ENCODE results near the gene TFB2M. TPM values are rescaled to one million over a fixed set of nuclear protein-coding genes. Genes with fewer than 3 reads are reported as not detected.

TFB2M gene
- total RNA-seq, 2 experiments from 2014 or later = 10.4 to 12.3 TPM

DNA sequence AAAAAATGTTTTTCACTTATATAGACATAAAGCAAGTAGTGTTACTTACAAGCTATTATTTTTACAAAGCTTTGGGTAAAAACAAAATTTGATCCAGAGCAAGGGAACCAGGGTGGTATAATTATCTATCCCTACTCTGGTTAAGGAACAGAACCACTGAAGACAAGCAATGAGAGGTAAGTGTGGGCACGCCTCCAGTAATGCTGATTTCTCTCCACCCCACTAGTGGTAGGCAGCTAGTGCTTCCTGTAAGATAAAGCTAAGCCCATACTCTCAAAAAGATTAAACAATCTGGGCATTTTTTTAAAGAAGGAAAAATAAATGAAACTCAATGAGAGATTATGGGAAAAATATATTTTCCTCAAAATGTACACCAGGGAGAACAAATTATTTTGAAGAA lies 22.1 kb downstream of the TFB2M start:
- ATAC-seq = no peak
- Mint-ChIP-seq H3K27ac (no peak overlapping the region), H3K4me3 (no peak overlapping the region), H3K36me3 (ENCODE audit: low read depth) (peaks cover 25% of the 10 kb centered on the region), H3K9me3 (ENCODE audit: insufficient read depth) (no peaks in the 10 kb centered on the region), H3K27me3 (ENCODE audit: low read depth) (no peaks in the 10 kb centered on the region), H3K4me1 (ENCODE audit: low read depth) (no peaks in the 10 kb centered on the region)
- ChIA-PET POLR2A (no interaction called here), CTCF (no interaction called here)
- DNase-seq = no peak

DNA sequence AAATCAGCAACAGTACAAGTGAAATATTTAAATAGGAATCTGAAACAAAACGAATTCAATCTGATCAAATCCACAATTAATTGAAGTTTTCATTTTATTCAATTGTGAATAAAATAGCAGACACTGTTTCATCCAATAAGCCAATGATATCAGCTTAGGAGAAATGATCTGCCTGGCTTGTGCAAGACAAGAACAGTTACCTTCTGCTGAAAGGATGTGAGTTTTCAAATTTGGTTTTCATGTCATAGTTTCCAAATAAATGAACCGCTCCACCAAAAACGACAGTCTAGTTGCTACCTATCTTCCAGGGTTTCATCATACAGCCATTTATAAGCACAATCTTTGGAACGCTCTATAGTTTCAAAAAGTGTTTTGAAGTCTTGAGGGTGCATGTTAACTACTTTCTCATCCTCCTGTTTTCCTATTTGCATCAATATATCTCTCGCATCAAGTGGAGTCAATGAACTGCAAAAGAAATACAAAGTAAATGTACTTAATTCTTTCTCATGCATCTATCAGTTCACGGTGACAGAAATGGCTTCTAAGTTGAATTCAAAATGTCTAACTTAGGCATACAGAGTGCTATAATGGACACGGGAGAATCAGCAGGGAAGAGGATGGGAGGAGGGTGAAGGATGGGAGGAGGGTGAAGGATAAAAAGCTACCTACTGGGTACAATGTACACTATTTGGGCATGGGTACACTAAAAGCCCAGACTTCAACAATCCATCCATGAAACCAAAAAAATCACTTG lies 25.1 kb downstream of the TFB2M start:
- Mint-ChIP-seq H3K4me3 (no peak overlapping the region), H3K27ac (no peak overlapping the region), H3K4me1 (ENCODE audit: low read depth) (no peaks in the 10 kb centered on the region), H3K9me3 (ENCODE audit: insufficient read depth) (no peaks in the 10 kb centered on the region), H3K36me3 (ENCODE audit: low read depth) (peaks cover 20% of the 10 kb centered on the region), H3K27me3 (ENCODE audit: low read depth) (no peaks in the 10 kb centered on the region)
- ChIA-PET CTCF (interaction anchor here (0.7 kb wide), 1 partner anchor 62 kb away, joined by 3 read pairs; no protein-coding TSS in a partner anchor), POLR2A (no interaction called here)
- DNase-seq = no peak
- no peak for ATAC-seq

GRCh38 chr1:246537887-246538286 lies 28.2 kb downstream of the TFB2M start:
- Mint-ChIP-seq H3K36me3 (ENCODE audit: low read depth) (peaks cover 7% of the 10 kb centered on the region), H3K4me1 (ENCODE audit: low read depth) (no peaks in the 10 kb centered on the region), H3K9me3 (ENCODE audit: insufficient read depth) (no peaks in the 10 kb centered on the region), H3K4me3 (no peak overlapping the region), H3K27me3 (ENCODE audit: low read depth) (no peaks in the 10 kb centered on the region), H3K27ac (no peak overlapping the region)
- ATAC-seq (no peak), DNase-seq (no peak)
- CTCF ChIA-PET = no interaction called here
- POLR2A ChIA-PET = no interaction called here

DNA sequence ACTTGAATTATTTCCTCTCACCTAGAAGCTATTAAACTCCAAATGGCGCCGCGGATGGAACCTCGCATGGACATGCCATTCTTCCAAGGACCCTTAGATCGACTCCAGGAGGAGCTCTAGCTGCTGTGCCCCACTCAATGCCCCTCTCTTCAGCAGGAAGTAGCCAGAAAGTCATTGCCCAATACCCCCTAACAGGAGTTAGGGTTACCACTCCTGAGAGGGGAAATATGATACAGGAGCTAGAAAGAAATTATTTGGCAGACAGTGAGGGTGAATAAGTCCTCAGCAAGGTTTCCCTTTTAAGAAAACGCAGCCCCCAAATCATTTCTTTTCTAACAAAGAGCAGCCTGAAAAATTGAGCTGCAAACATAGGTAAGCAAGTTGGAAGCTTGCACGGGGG lies 28.6 kb downstream of the TFB2M start:
- no peak for ATAC-seq
- ChIA-PET CTCF (no interaction called here), POLR2A (no interaction called here)
- peaks cover 7% of the 10 kb centered on the region for H3K36me3 Mint-ChIP-seq (ENCODE audit: low read depth)
- no peak overlapping the region for H3K27ac Mint-ChIP-seq
- no peak for DNase-seq
- no peak overlapping the region for H3K4me3 Mint-ChIP-seq
- no peaks in the 10 kb centered on the region for H3K9me3 Mint-ChIP-seq (ENCODE audit: insufficient read depth)
- H3K27me3 Mint-ChIP-seq (ENCODE audit: low read depth) = no peaks in the 10 kb centered on the region
- no peaks in the 10 kb centered on the region for H3K4me1 Mint-ChIP-seq (ENCODE audit: low read depth)

DNA sequence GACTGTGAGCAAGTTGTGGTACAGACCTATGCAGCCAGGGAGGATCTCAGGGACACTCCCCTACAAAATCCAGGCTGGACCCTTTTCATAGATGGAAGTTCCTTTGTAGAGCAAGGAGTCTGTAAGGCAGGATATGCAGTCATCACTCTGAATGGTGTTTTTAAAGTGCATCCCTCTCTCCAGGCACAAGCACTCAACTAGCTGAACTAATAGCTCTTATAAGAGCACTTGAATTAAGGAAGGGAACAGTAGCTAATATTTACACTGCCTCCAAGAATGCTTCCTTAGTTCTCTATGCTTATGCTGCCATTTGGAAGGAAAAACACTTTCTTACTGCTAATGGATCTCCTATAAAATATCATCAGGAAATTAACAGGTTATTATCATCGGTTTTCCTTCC lies 31.9 kb downstream of the TFB2M start:
- ChIA-PET CTCF (no interaction called here), POLR2A (no interaction called here)
- no peak for ATAC-seq

GRCh38 chr1:246533371-246533905 lies 32.6 kb downstream of the TFB2M start:
- Mint-ChIP-seq H3K36me3 (ENCODE audit: low read depth) (peaks cover 8% of the 10 kb centered on the region), H3K4me1 (ENCODE audit: low read depth) (peaks cover 2% of the 10 kb centered on the region), H3K27me3 (ENCODE audit: low read depth) (no peaks in the 10 kb centered on the region), H3K4me3 (no peak overlapping the region), H3K27ac (no peak overlapping the region), H3K9me3 (ENCODE audit: insufficient read depth) (peaks cover 12% of the 10 kb centered on the region)
- POLR2A ChIA-PET = no interaction called here
- CTCF ChIA-PET = interaction anchor here (1.7 kb wide), 1 partner anchor 14 kb away, joined by 5 read pairs; no protein-coding TSS in a partner anchor
- DNase-seq (no peak), ATAC-seq (no peak)

More for the DNA sequence above, 31.9 kb downstream of the TFB2M start:
- Mint-ChIP-seq H3K4me1 (ENCODE audit: low read depth) (no peaks in the 10 kb centered on the region), H3K27ac (no peak overlapping the region), H3K4me3 (no peak overlapping the region), H3K27me3 (ENCODE audit: low read depth) (no peaks in the 10 kb centered on the region), H3K36me3 (ENCODE audit: low read depth) (peaks cover 5% of the 10 kb centered on the region), H3K9me3 (ENCODE audit: insufficient read depth) (peaks cover 12% of the 10 kb centered on the region)
- no peak for DNase-seq

- peaks cover 12% of the 10 kb centered on the region for H3K4me1 Mint-ChIP-seq (ENCODE audit: low read depth)
- ChIA-PET POLR2A (no interaction called here), CTCF (interaction anchor here (1.0 to 1.7 kb wide), 2 partner anchors 15 to 27 kb away, joined by 3 to 5 read pairs; no protein-coding TSS in a partner anchor)
- no peak overlapping the region for H3K4me3 Mint-ChIP-seq
- H3K36me3 Mint-ChIP-seq (ENCODE audit: low read depth) = peaks cover 9% of the 10 kb centered on the region
- DNase-seq = no peak
- no peak overlapping the region for H3K27ac Mint-ChIP-seq
- H3K9me3 Mint-ChIP-seq (ENCODE audit: insufficient read depth) = peaks cover 12% of the 10 kb centered on the region
- no peaks in the 10 kb centered on the region for H3K27me3 Mint-ChIP-seq (ENCODE audit: low read depth)
- no peak for ATAC-seq
Observed at GRCh38 chr1:246532519-246532918, 33.5 kb downstream of the TFB2M start.

- POLR2A ChIA-PET = no interaction called here
- ATAC-seq (no peak), DNase-seq (no peak)
- Mint-ChIP-seq H3K36me3 (ENCODE audit: low read depth) (peaks cover 14% of the 10 kb centered on the region), H3K27ac (no peak overlapping the region), H3K4me1 (ENCODE audit: low read depth) (peaks cover 18% of the 10 kb centered on the region), H3K27me3 (ENCODE audit: low read depth) (no peaks in the 10 kb centered on the region), H3K9me3 (ENCODE audit: insufficient read depth) (peaks cover 16% of the 10 kb centered on the region), H3K4me3 (no peak overlapping the region)
- CTCF ChIA-PET = interaction anchor here (1.6 kb wide), 1 partner anchor 23 kb away, joined by 6 read pairs; the partner anchor contains the start of gene SMYD3
Observed at GRCh38 chr1:246530482-246530881, 35.6 kb downstream of the TFB2M start.

DNA sequence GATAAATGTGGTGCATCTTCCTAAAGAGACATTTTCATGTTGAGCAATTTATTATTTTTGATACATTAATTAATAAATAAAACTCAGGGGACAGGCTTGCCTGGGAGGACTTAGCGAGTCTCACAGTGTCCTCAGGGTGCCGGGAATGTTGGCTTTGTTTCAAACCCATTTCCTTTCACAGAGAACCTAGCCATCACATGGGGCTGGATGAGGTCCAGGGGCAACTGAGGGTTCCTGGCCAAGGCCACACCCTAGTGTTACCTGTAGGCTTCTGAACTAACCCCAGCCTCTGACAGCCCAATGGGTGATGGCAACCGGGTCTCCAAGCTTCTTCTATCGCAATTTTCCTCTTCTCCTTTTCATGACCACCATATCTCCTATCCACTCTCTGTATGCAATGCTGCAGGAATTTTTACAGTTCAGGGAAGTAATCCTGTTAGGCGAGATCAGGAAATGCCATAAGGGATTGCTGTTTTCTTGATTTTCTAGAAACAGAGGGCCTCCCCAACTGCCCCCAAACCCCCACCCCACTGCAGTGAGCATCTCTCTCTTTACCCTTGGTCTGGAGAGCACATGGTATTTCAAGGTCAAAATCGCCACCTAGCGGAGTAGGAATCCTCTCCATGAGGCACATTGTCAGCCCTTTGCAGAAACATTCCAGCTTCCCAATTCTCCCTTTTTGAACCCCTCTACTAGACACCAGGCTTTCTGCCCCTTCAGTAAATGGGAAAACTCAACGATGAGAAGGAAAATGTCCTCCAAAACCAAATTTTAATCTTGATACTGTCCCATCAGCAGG lies 36.9 kb downstream of the TFB2M start:
- H3K36me3 Mint-ChIP-seq (ENCODE audit: low read depth) = peaks cover 14% of the 10 kb centered on the region
- POLR2A ChIA-PET = no interaction called here
- H3K9me3 Mint-ChIP-seq (ENCODE audit: insufficient read depth) = peaks cover 16% of the 10 kb centered on the region
- CTCF ChIA-PET = no interaction called here
- H3K4me3 Mint-ChIP-seq = no peak overlapping the region
- ATAC-seq = no peak
- no peak overlapping the region for H3K27ac Mint-ChIP-seq
- no peak for DNase-seq
- no peaks in the 10 kb centered on the region for H3K27me3 Mint-ChIP-seq (ENCODE audit: low read depth)
- H3K4me1 Mint-ChIP-seq (ENCODE audit: low read depth) = peaks cover 18% of the 10 kb centered on the region

DNA sequence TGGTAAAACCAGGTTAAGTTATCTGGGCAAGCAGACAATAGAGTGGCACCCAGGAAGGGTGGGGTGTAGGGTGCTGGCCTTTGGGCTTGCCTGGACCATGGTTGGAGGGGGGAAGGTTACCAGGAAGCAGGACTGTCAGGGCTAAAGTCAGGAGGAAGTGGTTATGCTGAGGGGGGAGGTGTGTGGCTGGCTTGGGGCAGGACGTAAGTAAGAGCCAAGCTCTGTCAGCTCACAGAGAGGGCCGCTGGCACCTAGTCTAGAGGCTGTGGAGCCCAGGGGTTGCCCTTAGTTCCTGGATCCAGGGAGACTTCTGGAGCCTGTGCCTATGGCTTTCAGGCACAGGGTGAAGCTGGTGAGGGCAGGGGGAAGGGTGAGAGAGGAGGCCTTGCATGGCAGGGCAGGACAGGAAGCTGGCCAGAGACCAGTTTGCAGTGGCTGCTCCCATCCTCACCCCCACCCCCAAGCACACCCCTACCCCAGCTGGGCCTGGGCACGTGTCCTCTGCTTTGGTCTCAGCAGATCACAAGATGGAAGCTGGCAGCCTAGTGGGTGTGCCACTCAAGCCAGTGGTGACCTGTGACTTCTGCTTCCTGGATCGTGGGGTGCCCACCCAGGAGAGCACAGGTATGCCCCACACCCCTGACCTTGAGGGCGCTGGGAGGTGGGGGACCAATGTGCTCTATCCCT lies 38.5 kb downstream of the TFB2M start:
- H3K9me3 Mint-ChIP-seq (ENCODE audit: insufficient read depth) = peaks cover 16% of the 10 kb centered on the region
- DNase-seq (peak; percentile 49), ATAC-seq (peak; percentile 70)
- H3K27ac Mint-ChIP-seq = peak overlapping the region; percentile 95
- peak overlapping the region; percentile 22 for H3K4me3 Mint-ChIP-seq
- no peaks in the 10 kb centered on the region for H3K27me3 Mint-ChIP-seq (ENCODE audit: low read depth)
- peaks cover 14% of the 10 kb centered on the region for H3K36me3 Mint-ChIP-seq (ENCODE audit: low read depth)
- H3K4me1 Mint-ChIP-seq (ENCODE audit: low read depth) = peaks cover 18% of the 10 kb centered on the region
- ChIA-PET CTCF (no interaction called here), POLR2A (interaction anchor here (0.5 kb wide), 1 partner anchor 47 kb away, joined by 3 read pairs; no protein-coding TSS in a partner anchor)

- POLR2A ChIA-PET = no interaction called here
- peaks cover 18% of the 10 kb centered on the region for H3K4me1 Mint-ChIP-seq (ENCODE audit: low read depth)
- H3K27ac Mint-ChIP-seq = peak overlapping the region; percentile 95
- CTCF ChIA-PET = no interaction called here
- no peaks in the 10 kb centered on the region for H3K27me3 Mint-ChIP-seq (ENCODE audit: low read depth)
- peaks cover 21% of the 10 kb centered on the region for H3K9me3 Mint-ChIP-seq (ENCODE audit: insufficient read depth)
- H3K36me3 Mint-ChIP-seq (ENCODE audit: low read depth) = peaks cover 14% of the 10 kb centered on the region
- no peak for ATAC-seq
- peak overlapping the region; percentile 22 for H3K4me3 Mint-ChIP-seq
- no peak for DNase-seq
Observed at GRCh38 chr1:246526915-246527314, 39.1 kb downstream of the TFB2M start.
